HepG2 (cell line): Measurements from ENCODE around the gene ZNF853. TPM values are rescaled to one million over a fixed set of nuclear protein-coding genes. Genes with fewer than 3 reads are reported as not detected.

Experiments
- ATAC-seq: fragments of 200-7000 bp; cut with Tn5 transposase; 3 replicates; pipeline ENCODE4 v1.9.1; 2020; ENCODE audit warnings: mild to moderate bottlenecking, moderate library complexity
- BruUV-seq: library from RNA; stranded (reverse); fragments of 400-500 nt; replicated peaks from 2 replicates; lab custom pipeline; 2021; lab: Mats Ljungman, UMichigan
- CTCF ChIA-PET: fragments of 300-600 bp; formaldehyde crosslinking; extraction: SDS; loops from one replicate; lab custom pipeline; 2021; ENCODE audit warnings: low total read pairs, inconsistent platforms, low intra/inter-chr PET ratio; lab: Yijun Ruan, JAX
- POLR2A ChIA-PET: fragments of 350-600 bp; sonication (Branson Sonifier 250); formaldehyde crosslinking; loops from one replicate; lab custom pipeline; 2020; ENCODE audit warnings: antibody characterized with exemption, inconsistent platforms; lab: Yijun Ruan, JAX
- DNase-seq: peaks from one replicate; pipeline ENCODE4 v3.0.0-alpha.2; 2015; ENCODE audit warnings: low spot score
- FAIRE-seq: peaks from 3 replicates; lab custom pipeline; 2011; peaks lifted over from hg19 to GRCh38; lab: Jason Lieb, UNC
- H2AFZ ChIP-seq: one replicate; pipeline ENCODE4 v1.6.1; 2011; ENCODE audit warnings: low read length, inconsistent platforms
- H3K27ac ChIP-seq: fragments of 300-600 bp; 3 replicates; pipeline ENCODE4 v1.8.0; 2011; ENCODE audit warnings: mixed run types, mild to moderate bottlenecking, mixed read lengths, low read length, inconsistent platforms; ENCODE audit not compliant: insufficient read depth; ENCODE audit errors: extremely low read length
- H3K27me3 ChIP-seq, 2 experiments: fragments of 200-600 bp in 1 of 2; 2 replicates in 1 of 2; 3 replicates in 1 of 2; pipeline versions ENCODE4 v1.6.0 to v1.8.0; 2011; ENCODE audit warnings: low read length in 2 of 2, mild to moderate bottlenecking in 2 of 2, moderate library complexity in 2 of 2, inconsistent platforms in 1 of 2; ENCODE audit not compliant: insufficient read depth in 2 of 2, control insufficient read depth in 1 of 2
- H3K36me3 ChIP-seq, 2 experiments: fragments of 200-600 bp in 1 of 2; replicated peaks in 1 of 2; 2 replicates in 1 of 2; 3 replicates in 1 of 2; pipeline versions ENCODE4 v1.5.1 to v1.8.0; 2011; ENCODE audit warnings: low read length in 2 of 2, inconsistent platforms in 1 of 2; ENCODE audit not compliant: insufficient read depth in 2 of 2, control insufficient read depth in 1 of 2
- H3K4me1 ChIP-seq: 2 replicates; pipeline ENCODE4 v1.5.1; 2012; ENCODE audit warnings: low read length, inconsistent platforms; ENCODE audit not compliant: insufficient read depth
- H3K4me2 ChIP-seq: 2 replicates; pipeline ENCODE4 v1.6.0; 2011; ENCODE audit warnings: low read depth, low read length, inconsistent platforms
- H3K4me3 ChIP-seq, 3 experiments: fragments of 200-600 bp in 1 of 3; sonication (generic), shearing (Covaris generic) in 1 of 3; replicated peaks in 1 of 3; 2 replicates each; pipeline ENCODE4 v1.5.1; 2011 to 2016; ENCODE audit warnings: low read length in 3 of 3, inconsistent platforms in 2 of 3, low read depth in 2 of 3, mild to moderate bottlenecking in 2 of 3, control low read depth in 1 of 3, mixed read lengths in 1 of 3; ENCODE audit not compliant: insufficient read depth in 1 of 3
- H3K79me2 ChIP-seq: one replicate; pipeline ENCODE4 v1.6.1; 2011; ENCODE audit warnings: low read length, inconsistent platforms; ENCODE audit not compliant: insufficient read depth
- H3K9ac ChIP-seq: 2 replicates; pipeline ENCODE4 v1.6.0; 2011; ENCODE audit warnings: mild to moderate bottlenecking, low read depth, low read length, inconsistent platforms; ENCODE audit not compliant: insufficient read depth
- H3K9me3 ChIP-seq: 2 replicates; pipeline ENCODE4 v1.5.1; 2012; ENCODE audit warnings: mild to moderate bottlenecking, low read length
- H4K20me1 ChIP-seq: 2 replicates; pipeline ENCODE4 v1.6.0; 2011; ENCODE audit warnings: inconsistent platforms, mild to moderate bottlenecking, low read length, moderate library complexity; ENCODE audit not compliant: insufficient read depth
- CEBPZ ChIP-seq: IDR thresholded peaks from 2 replicates; pipeline ENCODE4 v1.6.1; 2012; ENCODE audit warnings: low read length, improper control_type of control experiment
- CHD2 ChIP-seq: IDR thresholded peaks from 2 replicates; pipeline ENCODE4 v1.6.1; 2011; ENCODE audit warnings: low read depth, low read length, improper control_type of control experiment
- CREM ChIP-seq, 2 experiments: sonication (generic) in 1 of 2; formaldehyde crosslinking in 1 of 2; IDR thresholded peaks; 2 replicates each; pipeline versions ENCODE4 v1.4.0 to v1.6.1; 2016 to 2020; ENCODE audit warnings: antibody characterized with exemption in 1 of 2, mild to moderate bottlenecking in 1 of 2, missing genetic modification reagents in 1 of 2
- FOXK1 ChIP-seq: sonication (generic); formaldehyde crosslinking; IDR thresholded peaks from 2 replicates; pipeline ENCODE4 v1.4.0; 2020; ENCODE audit warnings: low read depth, missing genetic modification reagents, borderline replicate concordance
- HNF4A ChIP-seq: sonication (generic); formaldehyde crosslinking; IDR thresholded peaks from 2 replicates; pipeline ENCODE4 v1.4.0; 2020; ENCODE audit warnings: missing genetic modification reagents
- NFATC3 ChIP-seq: sonication (generic); formaldehyde crosslinking; IDR thresholded peaks from 2 replicates; pipeline ENCODE4 v1.5.1; 2020; ENCODE audit warnings: mild to moderate bottlenecking, missing genetic modification reagents
- SOX5 ChIP-seq: IDR thresholded peaks from 2 replicates; pipeline ENCODE4 v1.6.1; 2016; ENCODE audit warnings: borderline replicate concordance
- TARDBP ChIP-seq: sonication (generic); formaldehyde crosslinking; IDR thresholded peaks from 2 replicates; pipeline ENCODE4 v1.8.0; 2022; ENCODE audit warnings: mild to moderate bottlenecking, missing genetic modification reagents
- TBL1XR1 ChIP-seq: fragments of 150-350 bp; IDR thresholded peaks from 2 replicates; pipeline ENCODE4 v1.6.1; 2014; ENCODE audit warnings: borderline replicate concordance, low read length; ENCODE audit not compliant: partially characterized antibody
- TEF ChIP-seq: sonication (generic); formaldehyde crosslinking; IDR thresholded peaks from 2 replicates; pipeline ENCODE4 v1.5.0; 2020; ENCODE audit warnings: missing genetic modification reagents
- ZFAT ChIP-seq: sonication (generic); formaldehyde crosslinking; conservative IDR thresholded peaks from 2 replicates; pipeline ENCODE4 v1.8.1; 2023; ENCODE audit warnings: missing genetic modification reagents, inconsistent platforms
- ZNF160 ChIP-seq: sonication (generic); formaldehyde crosslinking; IDR thresholded peaks from 2 replicates; pipeline ENCODE4 v1.8.0; 2022; ENCODE audit warnings: mild to moderate bottlenecking, inconsistent platforms, missing genetic modification reagents
- ZNF546 ChIP-seq: sonication (generic); formaldehyde crosslinking; conservative IDR thresholded peaks from 2 replicates; pipeline ENCODE4 v1.8.1; 2023; ENCODE audit warnings: mild to moderate bottlenecking, missing genetic modification reagents
- ZNF703 ChIP-seq: sonication (generic); formaldehyde crosslinking; IDR thresholded peaks from 2 replicates; pipeline ENCODE4 v1.5.1; 2020; ENCODE audit warnings: missing genetic modification reagents, mild to moderate bottlenecking, moderate library complexity, borderline replicate concordance
- ZNF709 ChIP-seq: sonication (generic); formaldehyde crosslinking; IDR thresholded peaks from 2 replicates; pipeline ENCODE4 v1.5.0; 2020; ENCODE audit warnings: mild to moderate bottlenecking, missing genetic modification reagents
- ZNF816 ChIP-seq: sonication (generic); formaldehyde crosslinking; IDR thresholded peaks from 2 replicates; pipeline ENCODE4 v1.8.0; 2022; ENCODE audit warnings: missing genetic modification reagents, mild to moderate bottlenecking, borderline replicate concordance
- WGBS: methylation state at CpG from one replicate; pipeline ENCODE4 v1.1.6; 2017; ENCODE audit warnings: low lambda C conversion rate; 5-methylcytosine and 5-hydroxymethylcytosine counted together
- in situ Hi-C: cut with HindIII; loops from 2 replicates; pipeline ENCODE4 v1.10.0; 2017; ENCODE audit warnings: low pct_unique_long_range_greater_than_20kb; ENCODE audit not compliant: extremely low pct_ligation_motif_present
- intact Hi-C: fragments of 100-400 bp; cut with micrococcal nuclease; formaldehyde crosslinking; loops from one replicate; pipeline ENCODE4 v1.10.0; 2022; ENCODE audit not compliant: unreplicated experiment
- polyA plus RNA-seq, 8 experiments: library from polyadenylated mRNA; depleted of rRNA in 3 of 8; stranded (reverse) in 7 of 8; unstranded in 1 of 8; fragments of >200 nt; fragmentation: Illumina TruSeq in 4 of 8; extraction: Trizol in 4 of 8; gene quantifications; 2 replicates each; pipeline versions ENCODE4 v1.2.1 to v1.2.3, GENCODE V29; 2011 to 2016; ENCODE audit warnings: low read depth in 4 of 8, missing spikeins in 1 of 8, mixed read lengths in 1 of 8; ENCODE audit not compliant: insufficient read depth in 1 of 8
- total RNA-seq, 5 experiments: library from RNA; depleted of rRNA; stranded (reverse); fragments of >200 nt; fragmentation: Illumina TruSeq; extraction: Trizol; gene quantifications; 2 replicates each; pipeline ENCODE4 v1.2.3, GENCODE V29; 2016; ENCODE audit warnings: low read depth in 1 of 5

Gene ZNF853
- total and polyA plus RNA-seq, 2 of the 13 experiments (the other 11 are each of a cell fraction or from before 2014, with no cell fraction given) = 2.1 to 6.2 TPM

DNA sequence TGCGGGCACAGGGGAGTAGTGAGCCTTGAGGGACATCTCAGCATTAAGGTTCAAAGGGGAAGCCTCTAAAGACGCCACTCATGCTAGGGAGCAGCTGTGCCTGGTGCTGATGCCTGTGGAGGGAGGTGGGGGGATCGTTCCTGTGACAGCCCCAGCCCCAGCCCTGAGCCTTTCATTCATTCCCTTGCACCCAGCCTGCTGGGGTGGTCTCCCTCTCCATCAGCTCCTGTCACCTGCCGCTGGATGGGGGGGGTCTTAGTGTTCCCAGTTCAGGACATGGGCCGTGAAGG, 33.4 kb downstream of the ZNF853 start:
- POLR2A ChIA-PET = no interaction called here
- no peak for FAIRE-seq
- WGBS = 94% methylated on average over 2 of the region's 5 CpGs
- no peaks in the 10 kb centered on the region for H3K79me2 ChIP-seq
- no peaks in the 10 kb centered on the region for H3K9me3 ChIP-seq
- H3K4me3 ChIP-seq = no peak overlapping the region
- H3K27me3 ChIP-seq = no peaks in the 10 kb centered on the region
- in situ Hi-C loops = no loop called here
- no peak overlapping the region for H3K4me2 ChIP-seq
- H3K4me1 ChIP-seq = no peaks in the 10 kb centered on the region
- no peak for ATAC-seq
- peaks cover 12 to 37% of the 10 kb centered on the region in 2 experiments; a peak in 4 of 5 replicates for H3K36me3 ChIP-seq
- no peak for TF ChIP-seq CHD2
- TF ChIP-seq ZNF160 (CRISPR knock-in tag) = no peak
- TF ChIP-seq FOXK1 = no peak
- TF ChIP-seq NFATC3 (CRISPR knock-in tag) = no peak
- TF ChIP-seq ZNF703 (CRISPR knock-in tag) = no peak
- TF ChIP-seq CREM (IDR thresholded peaks at IDR 0.05) = no peak
- no peak for TF ChIP-seq CREM (CRISPR knock-in tag; IDR thresholded peaks at IDR 0.05)
- no peaks in the 10 kb centered on the region for H4K20me1 ChIP-seq
- no peak overlapping the region for H3K9ac ChIP-seq
- CTCF ChIA-PET = no interaction called here
- H2AFZ ChIP-seq = no peak overlapping the region
- H3K27ac ChIP-seq = no peak overlapping the region
- no peak for DNase-seq
- intact Hi-C loops = no loop called here
- BruUV-seq = no TSS peak

DNA sequence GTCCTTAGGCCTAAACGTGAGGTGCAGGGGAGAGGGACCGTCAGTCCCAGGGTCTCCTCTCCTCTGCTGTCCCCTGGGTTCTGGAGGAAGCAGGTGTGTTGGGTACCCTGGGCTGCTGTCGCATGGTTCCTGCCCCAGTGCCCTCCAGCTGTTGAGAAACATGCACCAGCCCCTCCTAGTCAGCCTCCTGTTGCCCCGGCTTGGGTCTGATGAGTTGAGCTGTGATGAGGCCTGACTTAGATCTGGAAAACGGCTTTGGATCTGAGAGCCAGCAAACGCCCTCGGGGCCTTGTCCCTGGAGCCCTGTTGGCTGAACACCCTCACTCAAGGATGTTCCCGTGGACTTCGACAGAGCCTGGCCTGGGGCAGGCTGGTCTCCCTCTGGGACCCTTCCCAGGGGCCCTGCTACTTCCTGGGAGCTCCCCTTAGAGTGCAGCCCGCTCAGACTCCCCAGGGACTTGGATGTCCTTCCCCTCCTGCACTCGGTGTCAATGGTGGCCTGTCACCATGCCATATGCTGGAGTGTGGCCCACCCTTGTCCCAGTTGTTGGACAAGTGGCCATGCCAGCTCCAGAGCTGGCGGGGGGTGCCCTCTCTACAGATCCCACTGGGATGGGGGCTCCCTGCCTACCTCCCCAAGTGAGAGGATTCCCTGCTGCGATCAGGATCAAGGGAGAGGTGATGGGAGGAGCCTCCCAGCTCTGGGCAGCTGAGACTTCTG, 34.0 kb downstream of the ZNF853 start:
- CTCF ChIA-PET = no interaction called here
- H3K4me3 ChIP-seq = no peak overlapping the region
- TF ChIP-seq CEBPZ (no peak), ZNF816 (no peak), ZNF546 (CRISPR knock-in tag) (no peak), SOX5 (CRISPR knock-in tag) (no peak), ZNF709 (CRISPR knock-in tag) (no peak), TEF (CRISPR knock-in tag) (no peak), TARDBP (CRISPR knock-in tag) (no peak), TBL1XR1 (no peak), HNF4A (CRISPR knock-in tag) (no peak), ZNF703 (CRISPR knock-in tag) (no peak), ZFAT (CRISPR knock-in tag) (no peak)

More for the DNA sequence above, 34.0 kb downstream of the ZNF853 start:
- Histone ChIP-seq H3K9me3 (no peaks in the 10 kb centered on the region), H3K27me3 (no peaks in the 10 kb centered on the region), H4K20me1 (no peaks in the 10 kb centered on the region), H3K4me1 (no peaks in the 10 kb centered on the region), H3K4me2 (no peak overlapping the region), H2AFZ (no peak overlapping the region), H3K9ac (no peak overlapping the region), H3K79me2 (no peaks in the 10 kb centered on the region), H3K27ac (no peak overlapping the region), H3K36me3 (peaks cover 10 to 33% of the 10 kb centered on the region in 2 experiments; a peak in 4 of 5 replicates)
- POLR2A ChIA-PET = no interaction called here
- intact Hi-C loops (no loop called here), in situ Hi-C loops (no loop called here)
- 100% methylated on average over 2 of the region's 13 CpGs for WGBS
- FAIRE-seq (no peak), DNase-seq (no peak), ATAC-seq (no peak)
- no TSS peak for BruUV-seq
